CMK (cell line): Measurements from ENCODE around the gene TCF4.

ENCODE experiments used
- DNase-seq: peaks from one replicate; pipeline ENCODE4 v3.0.0-alpha.2; 2010; ENCODE audit warnings: low read depth

TCF4 gene

DNA sequence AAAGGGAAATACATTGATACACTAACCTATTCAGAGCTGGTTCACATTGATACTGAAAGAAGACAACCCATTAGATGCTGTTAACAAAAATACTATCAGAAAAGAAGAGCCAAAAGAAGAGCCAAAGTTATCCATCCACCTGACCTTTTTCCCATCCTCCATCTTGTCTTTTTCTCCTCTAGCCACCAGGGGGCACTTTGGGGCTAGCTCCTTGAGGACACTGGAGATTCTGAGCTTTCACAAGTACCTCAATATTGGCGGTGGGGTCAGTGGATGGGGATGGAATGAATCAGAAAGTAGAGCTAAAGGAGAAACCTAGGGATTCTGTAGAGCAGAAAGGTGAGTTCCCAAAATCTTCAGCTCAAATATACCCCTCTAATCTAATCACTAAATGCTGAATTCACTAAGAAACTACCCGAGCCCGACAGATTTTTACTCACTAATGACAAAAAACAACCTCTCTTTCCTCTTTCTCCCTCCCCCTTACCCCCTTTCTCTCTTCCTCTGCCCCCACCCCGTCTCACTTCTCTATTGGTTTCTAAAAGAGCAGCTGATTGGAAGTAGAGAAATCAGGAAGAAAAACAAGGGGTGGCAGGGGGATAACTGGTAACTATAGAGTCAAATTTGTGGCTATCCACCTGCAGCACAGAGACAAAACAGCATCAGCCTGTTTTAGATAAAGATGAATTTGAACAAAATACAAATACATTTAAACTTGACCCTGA, 203.3 kb downstream of the TCF4 start:
- peak; percentile 2 for DNase-seq

DNA sequence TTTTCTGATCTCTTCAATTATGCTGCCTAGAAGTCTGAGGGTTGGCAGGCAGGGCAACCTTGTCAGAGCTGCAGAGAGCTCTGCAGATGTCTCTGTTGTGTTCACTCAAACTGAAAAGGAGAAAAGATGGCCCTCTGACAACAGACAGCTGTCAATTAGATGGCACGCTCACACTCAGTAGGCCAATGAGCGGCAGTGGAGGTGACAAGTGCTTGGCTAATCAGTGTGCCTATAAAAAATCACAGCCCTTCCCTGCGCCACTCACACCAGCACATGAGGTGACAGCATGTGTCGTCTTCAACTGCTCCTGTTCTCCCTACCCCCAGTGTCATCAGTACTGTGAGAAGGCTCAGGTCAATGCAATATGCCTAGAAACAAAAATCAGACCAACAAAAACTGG, 203.9 kb downstream of the TCF4 start:
- DNase-seq = no peak

DNA sequence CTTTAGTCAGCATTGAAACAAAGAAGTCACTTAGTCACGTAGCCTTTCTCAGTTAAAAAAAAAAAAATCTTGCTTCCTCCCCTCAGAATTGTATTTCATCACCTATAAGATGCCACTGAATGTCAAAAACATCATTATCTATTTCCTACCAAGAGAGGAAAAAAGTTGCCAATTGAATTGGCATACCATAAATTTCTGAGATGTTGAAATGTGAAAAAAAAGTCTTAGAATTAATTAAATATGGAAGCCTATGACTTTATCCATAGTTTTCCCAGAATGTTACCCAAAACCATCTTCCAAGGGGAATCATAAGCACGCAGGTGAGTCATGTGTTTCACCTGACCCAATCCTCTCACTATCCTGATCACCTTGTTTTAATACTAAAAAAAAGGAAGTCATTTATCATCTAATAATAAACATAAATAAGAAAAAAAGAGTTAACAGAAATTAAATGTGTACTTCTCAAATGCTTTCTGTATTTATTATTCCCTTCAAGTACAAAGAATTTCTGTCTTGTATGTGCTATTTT, 205.7 kb downstream of the TCF4 start:
- no peak for DNase-seq

DNA sequence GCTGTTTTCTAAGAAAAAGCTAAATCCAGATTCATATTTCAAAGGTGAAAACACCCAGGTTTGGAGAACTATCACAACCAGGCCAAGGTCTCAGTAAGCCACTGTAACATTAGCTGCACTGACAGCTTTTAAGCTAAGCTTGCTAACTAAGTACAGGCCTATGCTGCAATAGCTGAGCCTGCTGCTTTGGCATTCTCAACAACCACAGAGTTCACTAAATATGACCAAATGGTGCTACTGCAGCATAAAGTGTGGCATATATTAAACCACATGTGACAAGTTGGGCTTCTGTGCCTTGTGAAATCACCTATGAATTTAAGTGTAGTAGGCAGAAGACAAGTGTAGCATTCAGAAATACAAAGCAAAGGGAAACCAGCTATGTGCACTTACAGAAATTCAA, 206.7 kb downstream of the TCF4 start:
- no peak for DNase-seq

DNA sequence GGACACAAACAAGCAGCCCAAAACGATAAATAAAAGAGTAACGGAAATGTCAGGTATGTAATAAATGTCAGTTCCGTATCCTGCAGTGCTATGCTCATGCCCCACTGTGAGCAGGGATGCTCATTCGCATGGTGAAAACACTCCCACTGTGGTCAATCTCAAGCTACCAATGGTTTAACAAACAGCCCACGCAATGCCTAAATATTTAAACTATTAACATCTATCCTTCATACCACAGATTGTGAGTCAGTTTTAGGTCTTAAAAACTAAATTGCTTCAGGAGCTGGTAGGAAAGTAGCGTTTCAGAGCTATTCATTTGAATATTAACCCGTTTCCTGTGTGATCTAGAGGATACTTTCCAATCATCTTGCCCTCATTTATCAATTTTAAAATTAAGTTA, 207.4 kb downstream of the TCF4 start:
- DNase-seq = no peak

DNA sequence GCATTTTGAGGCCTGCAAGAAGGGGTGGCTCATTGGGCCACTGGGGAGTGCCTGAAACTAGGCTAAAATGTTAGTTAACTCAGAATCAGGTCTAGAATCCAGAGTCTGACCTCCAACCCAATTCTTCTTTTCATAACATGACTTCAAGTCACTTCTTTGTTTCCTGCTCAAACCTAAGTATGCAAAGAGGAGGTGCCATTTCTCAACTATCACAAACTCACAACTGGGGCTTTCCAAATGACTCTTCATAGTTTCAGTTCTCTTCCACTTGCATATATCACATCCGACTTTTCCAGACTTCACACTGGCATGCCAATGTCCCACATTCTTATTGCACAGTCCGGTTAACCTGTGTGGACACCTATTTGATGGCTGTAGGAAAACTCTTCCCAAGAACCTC, 211.6 kb downstream of the TCF4 start:
- DNase-seq = no peak

DNA sequence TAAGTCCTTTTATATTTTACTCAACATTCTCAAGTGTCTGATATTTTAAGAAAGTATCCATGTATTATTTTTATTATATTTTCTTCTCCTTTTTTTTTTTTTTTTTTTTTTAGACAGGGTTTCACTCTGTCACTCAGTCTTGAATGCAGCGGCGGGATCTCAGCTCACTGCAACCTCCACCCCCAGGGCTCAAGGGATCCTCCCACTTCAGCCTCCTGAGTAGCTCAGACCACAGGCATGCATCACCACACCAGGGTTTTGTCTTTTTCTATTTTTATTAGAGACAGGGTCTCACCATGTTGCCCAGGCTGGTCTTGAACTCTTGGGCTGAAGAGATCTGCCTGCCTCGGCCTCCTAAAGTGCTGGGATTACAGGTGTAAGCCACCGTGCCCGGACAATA, 212.1 kb downstream of the TCF4 start:
- DNase-seq = no peak

DNA sequence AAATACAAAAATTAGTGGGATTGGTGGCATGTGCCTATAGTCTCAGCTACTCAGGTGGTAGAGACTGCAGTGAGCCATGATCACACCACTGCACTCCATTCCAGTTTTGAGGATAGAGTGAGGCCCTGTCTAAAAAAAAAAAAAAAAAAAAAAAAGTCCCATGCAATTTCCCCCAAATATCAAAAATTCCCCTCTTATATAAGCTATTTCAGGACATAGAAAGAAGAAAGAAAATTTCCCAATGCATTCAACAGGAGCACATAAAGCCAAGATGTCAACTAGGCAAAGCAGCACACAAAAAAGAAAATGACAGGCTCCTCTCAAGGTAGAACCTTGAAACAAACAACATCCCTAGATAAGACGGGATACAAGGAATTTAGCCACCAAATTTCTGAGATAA, 213.3 kb downstream of the TCF4 start:
- DNase-seq = no peak

DNA sequence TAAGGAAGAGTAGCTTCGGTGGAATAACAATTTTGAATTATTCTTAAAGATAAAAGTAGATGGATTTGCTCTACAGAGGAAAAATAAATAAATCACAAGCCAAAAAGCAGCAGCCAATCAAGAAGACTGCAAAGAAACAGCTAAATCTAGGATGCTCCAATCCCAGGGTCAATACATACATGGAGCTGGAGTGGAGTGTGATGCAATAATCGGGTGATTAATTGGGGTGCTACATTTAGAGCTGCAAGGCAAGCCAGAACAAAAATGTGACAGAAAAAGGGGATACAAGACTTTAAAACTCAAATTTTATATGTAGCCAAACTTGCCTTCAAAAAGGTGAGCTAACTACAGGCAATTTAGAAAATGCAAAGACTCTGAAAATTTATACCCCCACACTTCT, 215.8 kb downstream of the TCF4 start:
- DNase-seq = no peak

DNA sequence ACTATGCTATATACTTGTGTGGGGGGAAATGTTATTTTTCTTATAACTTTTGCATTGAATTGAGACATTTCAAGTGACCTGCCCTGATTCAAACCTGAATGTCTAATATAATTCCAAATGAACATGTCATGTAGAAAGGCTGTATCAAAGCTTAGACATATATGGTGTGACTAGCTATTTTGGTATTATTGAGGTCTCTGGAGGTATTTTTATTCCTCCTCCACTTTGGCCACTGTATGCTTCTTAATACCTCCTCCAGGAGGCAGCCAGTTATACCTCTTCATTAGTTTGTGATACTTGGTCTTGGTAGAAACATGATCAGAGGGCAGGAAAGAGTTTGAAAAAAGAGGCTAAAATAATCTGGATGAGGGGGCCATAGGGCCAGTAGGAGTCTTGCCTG, 217.1 kb downstream of the TCF4 start:
- no peak for DNase-seq

DNA sequence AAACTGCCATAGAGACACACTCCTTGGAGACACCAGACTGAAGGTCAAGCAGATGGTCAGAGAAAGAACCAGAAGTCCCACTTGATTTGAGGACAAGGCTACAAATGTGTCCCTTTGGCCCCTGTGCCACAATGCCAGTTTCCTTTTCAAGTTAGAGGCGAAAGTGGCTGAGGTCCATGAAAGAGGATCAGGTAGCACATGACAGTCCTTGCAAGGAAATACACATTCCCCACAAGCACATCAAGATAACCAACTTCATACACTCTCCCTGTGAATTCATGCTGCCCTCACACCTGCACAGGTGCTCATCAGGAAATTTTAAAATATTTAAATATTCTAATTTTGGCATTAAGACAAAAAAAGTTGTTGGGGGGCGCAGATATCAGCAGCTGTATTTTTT, 218.6 kb downstream of the TCF4 start:
- no peak for DNase-seq

DNA sequence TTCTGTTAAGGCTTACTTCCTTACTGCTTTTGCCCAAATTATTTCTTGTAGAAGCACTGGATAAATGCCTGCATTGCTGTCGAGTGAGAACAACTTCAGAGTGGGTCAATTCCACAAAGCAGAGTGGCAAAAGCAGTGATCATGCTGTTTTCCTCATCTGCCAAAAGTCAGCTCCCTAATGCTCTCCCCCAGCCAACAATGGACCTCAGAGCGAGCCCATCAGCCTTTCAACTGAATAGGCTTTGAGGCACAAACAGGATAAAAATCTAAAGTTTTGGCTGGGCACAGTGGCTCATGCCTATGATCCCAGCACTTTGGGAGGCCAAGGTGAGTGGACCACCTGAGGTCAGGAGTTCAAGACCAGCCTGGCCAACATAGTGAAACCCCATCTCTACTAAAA, 222.7 kb downstream of the TCF4 start:
- DNase-seq = no peak

DNA sequence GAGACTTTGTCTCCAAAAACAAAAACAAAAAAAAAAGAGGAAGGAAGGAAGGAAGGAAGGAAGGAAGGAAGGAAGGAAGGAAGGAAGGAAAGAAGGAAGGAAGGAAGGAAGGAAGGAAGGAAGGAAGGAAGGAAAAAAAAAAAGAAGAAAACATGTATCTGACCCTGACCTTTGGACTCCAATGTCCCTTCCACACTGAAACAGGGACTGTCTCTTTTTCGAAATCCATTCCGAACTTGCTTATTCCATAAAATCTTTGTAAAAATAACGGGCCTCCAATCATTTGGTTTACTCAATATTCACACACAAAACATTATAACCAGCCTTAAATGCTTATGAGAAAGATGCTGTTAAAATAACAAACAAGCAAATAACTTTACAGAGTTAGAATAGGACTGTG, 225.7 kb downstream of the TCF4 start:
- no peak for DNase-seq

DNA sequence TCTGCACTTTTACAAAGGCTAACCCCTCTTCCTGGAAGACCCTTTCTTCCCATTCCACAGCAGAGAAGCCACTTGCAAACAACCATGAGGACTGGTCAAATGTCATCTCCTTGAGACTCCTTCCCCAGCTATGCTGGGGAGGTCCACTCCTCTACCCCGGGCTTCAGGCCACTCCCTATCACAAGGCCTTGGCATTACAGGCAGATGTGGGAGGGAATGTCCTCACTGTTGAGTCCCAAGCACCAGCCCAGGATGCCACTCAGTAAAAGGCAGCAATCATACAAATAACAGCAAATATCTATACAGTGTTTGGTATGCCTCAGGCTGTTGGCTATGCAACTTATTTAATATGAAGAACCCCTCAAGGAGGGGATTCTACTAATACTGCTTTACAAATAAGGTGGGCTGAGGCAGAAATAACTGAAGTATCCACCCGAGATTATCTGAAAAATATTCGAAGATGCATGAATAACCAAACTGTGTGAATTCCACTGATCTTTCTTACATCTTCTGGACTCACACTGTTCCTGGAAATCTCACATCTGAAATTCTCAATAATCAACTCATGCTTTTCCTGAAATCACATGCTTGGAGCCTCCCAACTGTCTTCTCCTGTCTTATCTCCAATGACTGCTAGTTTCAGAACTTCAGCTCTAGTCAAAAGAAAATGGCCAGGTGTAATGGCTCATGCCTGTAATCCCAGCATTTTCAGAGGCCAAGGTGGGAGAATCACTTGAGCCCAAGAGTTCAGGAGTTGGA, 226.3 kb downstream of the TCF4 start:
- DNase-seq = no peak

DNA sequence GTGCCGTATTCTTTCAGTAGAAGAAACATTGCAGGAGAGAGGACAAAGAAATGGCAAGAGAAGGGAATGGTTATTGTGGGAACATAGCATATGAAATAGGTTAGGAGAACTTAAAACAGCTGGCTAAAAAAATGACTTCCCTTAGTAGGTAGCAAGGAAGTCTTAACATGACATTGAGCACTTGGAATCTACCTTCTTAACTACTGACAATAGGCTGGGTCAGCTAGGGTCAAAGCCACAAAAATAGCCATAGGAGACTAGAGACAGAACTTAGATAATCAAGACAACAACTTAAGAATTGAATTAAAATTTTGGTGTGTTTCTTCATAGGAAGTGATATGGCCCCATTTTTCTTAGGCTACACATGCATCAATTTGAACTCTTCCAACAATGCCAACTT, 227.9 kb downstream of the TCF4 start:
- DNase-seq = no peak

DNA sequence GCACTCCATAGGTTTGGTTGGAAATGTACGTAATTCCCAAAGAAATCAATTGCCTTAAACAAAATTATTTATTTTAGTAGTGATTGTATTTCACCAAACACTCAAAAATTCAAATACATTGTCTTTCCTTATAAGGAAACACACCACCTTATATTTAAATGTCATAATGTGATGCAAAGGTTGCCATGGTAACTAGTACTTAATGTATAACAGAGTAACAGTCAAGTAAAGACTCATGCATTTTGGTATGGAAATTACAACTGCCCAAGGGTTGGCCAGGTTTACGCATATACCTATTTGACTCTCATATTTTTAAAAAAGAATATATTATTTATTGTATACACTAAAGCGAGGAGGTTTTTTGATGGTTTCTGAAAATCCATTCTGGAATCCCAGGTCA, 231.2 kb downstream of the TCF4 start:
- DNase-seq = no peak

DNA sequence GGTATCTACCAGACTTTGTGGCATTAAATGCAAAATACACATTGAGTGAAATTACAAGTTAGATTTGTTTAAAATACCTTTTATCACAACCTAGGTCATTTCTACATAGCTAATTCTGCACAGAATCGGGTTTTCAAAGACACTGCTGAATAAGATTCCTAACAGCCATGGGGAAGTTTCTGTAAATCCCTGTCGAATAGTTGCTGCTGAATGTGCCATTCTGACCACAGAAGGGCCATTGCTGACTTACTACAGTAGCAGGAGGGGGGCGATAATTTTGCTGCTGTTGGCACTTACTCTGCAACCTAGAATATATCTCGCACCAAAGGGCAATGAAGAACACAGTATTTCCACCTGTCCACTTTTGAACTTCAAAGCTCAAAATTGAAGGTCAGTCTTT, 232.8 kb downstream of the TCF4 start:
- DNase-seq = no peak

DNA sequence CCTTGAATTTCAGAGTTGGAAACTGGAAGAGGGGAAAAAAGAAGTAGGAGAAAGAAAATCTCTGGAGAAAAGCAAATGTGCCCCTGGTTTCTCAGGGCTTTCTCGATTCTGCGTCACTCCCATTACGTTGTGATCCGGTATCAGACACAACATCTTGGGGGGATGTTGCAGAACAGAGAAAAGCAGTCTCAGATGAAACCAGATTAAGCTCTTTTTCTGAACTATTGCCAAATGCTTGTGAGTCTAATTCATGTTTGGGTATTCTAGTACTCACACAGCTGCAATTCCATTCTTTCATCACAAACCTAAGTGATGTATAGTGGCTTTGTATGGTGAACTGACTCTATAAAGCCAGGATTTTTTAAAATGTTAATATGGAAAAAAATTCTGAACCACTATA, 233.2 kb downstream of the TCF4 start:
- no peak for DNase-seq

DNA sequence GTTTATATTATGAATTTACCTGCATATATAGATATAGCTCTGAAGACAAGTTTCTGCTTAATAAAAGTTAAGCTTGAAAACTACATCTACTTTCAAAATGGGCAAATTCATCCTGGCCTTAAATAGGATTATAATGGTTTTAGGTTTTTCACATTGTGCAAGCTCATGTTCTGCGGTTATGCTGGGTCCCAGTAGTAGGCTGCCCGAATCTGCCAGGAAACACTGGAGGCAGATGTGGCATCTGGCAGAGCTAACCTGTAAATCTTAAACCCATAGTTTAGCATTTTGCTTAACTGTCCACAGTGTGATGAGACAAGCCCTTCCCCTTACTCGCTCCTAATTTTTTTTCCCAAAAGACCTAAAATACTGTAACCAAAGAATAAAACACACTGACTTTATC, 234.2 kb downstream of the TCF4 start:
- no peak for DNase-seq

DNA sequence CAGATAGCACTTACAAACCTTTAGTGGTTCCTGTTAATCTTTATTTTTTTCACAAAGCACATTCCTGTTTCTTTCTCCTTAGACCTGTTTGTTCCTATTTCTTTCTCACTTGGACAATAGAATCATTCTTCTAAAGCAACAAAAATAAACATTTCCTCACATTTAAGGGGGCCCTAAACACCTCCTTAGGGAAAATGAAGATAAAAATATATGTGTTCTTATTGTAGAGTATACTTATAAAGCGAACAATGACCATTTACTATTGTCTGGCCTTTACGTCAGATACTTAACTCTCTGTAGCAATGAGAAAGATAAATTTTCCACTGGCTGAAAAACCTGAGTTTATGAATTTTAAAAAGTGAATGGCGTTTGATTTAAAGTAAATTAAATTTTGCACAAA, 234.6 kb downstream of the TCF4 start:
- DNase-seq = no peak

DNA sequence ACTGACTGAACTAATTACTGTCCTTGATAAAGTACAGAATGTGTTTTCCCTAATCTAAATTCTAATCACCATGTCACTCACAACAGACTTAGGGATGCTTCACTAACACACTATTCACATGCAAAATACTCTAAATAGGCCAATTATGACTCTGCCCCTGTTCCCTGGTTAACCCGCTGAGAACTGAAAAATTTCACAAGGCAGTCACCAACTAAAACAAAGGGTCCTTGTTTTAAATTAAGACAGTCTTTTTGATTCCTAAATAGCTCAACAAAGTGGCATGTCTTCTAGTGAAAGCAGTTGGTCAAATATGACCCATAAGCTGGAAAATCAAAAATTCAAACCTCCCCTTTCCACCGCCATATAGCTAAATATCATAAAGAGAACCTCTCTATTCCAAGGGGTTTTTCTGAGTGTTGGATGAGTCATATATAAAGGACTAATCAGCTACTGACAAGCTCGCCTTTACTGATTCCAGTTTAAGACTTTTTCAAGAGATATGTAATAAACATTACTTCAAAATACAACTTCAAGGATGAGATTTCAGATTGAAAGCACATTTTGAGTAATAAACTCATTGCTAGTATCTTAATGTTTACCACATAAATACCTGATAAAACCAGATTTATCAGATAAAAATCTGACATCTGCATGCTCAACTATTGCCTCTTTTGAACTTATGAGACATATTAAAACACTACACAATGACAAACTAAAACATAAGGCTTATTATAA, 235.8 kb downstream of the TCF4 start:
- DNase-seq = no peak

DNA sequence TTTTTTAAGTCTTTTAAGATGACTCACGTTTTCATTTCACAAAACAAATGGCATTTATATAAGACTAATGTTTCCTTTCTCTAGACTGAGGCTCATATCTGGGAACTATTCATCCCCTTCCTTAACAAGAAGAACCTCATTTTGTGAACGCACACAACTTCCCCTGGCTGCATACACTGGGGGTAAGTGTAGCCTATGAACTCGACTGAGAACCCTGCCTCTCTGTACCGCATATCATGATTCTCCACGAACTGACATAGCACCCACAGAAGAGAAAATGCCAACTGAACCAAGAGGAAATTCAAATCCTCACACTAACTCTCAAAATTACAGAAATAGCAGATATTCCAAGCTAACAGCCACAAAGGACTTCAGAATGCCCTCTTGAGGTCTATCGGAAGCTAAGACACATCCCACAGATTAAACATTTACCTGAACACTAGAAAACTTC, 236.7 kb downstream of the TCF4 start:
- DNase-seq = no peak

DNA sequence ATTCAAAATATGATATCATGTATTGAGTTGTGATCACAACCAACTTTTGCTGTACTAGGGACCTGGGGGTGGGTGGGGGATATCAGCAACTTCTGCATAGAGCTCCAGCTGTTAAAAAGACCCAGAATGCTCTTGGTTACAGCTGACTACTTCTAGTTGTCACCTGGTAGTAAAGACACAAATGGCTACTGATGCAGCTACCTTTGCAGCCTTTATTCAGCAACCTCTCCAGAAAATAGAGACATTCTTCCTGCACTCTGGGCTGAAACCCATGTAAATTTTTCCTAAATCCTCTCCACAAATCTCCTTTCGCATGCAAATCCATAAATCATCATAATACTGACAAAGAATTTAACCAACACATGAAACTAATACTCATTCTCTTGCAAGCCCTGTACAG, 238.3 kb downstream of the TCF4 start:
- no peak for DNase-seq
